GM08714 (cell line): Measurements from ENCODE around the gene ZRANB3.
"Not testable (repeated sequence)": the region's sequence is repeated elsewhere in the genome, so short reads cannot be mapped to it uniquely, and the experiment has no call there.

Experiments used
- H3K4me3 ChIP-seq: fragments of 200-500 bp; sonication (Bioruptor generic); 2 replicates; pipeline ENCODE4 v1.5.1; 2014; ENCODE audit warnings: mild to moderate bottlenecking, low read length, inconsistent platforms
- ZNF274 ChIP-seq: IDR thresholded peaks from 2 replicates; pipeline ENCODE4 v1.6.1; 2012; ENCODE audit warnings: mild to moderate bottlenecking, low read depth, low read length

The ZRANB3 gene

DNA sequence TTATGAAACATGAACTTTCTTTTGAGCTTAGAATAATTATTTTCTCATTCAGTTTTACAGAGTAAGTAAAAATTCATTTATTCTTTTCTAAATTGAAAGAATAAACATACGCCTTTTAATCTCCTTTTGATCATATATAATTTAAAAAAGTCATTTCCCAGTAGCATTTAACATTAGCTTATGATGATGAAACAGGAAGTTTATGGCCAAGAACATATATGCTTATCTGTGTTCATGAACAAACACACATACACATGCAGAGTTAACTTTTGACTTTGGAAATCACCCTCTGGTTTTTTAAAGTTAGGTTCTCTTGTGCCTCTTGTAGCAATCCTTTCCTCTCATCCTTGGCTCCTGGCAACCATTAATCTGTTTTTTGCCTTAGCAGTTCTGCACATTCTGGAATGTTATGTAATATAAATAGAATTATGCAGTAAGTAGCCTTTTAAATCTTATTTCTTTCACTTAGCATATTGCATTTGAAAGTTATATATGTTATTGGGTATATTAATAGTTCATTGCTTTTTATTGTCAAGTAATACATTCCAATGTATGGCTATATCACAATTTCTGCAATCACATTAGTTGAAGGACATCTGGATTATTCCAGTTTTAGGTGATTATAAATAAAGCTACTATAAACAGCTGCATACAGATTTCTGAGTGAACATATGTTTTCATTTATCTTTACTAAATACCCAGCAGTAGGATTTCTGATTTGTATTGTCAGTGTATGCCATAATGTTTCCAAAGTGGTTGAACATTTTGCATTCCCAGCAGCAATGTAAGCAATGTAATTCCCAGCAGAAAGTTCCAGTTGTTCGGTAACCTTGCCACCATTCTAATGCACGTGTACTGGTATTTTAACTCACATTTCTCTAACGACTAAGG lies 210.3 kb downstream of the ZRANB3 start:
- no peak for TF ChIP-seq ZNF274
- H3K4me3 ChIP-seq = no peak overlapping the region

DNA sequence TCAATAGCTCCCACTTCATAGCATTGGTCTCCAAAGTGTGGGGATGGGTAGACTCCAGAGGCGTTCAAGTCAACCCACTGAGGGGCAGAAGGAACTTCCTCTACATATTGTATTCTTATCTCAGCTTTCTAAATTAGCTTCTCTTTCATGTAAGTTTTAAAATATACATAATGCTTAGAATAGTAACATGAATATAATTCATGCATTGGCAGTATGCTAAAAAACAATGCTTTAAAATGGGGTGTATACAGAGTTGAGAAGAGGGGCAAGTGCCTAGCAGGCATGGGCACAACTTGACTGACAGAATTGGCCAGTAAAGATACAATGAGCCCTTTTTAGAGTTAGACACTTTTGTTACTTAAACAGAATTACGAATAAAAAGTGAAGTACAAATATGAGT lies 212.2 kb downstream of the ZRANB3 start:
- TF ChIP-seq ZNF274 = no peak
- H3K4me3 ChIP-seq = no peak overlapping the region

DNA sequence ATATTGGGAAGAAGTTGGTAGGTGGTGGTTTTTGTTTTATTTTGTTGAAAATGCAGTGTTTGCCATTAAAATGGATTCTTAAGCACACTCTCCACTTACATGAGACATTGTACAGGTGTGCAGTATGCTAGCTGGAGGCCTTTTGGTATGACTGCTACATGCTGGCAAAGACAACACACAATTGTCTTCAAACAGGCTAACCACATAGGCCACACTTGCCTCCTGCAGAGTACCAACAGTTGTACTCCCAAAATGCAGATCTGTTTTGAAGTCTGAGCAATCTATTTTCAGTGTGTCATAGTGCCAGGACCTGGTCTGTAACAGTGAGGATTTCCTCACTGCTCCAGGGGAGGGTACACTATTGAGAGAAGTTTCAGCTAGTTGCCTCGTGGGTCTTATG lies 213.6 kb downstream of the ZRANB3 start:
- no peak overlapping the region for H3K4me3 ChIP-seq
- TF ChIP-seq ZNF274 = no peak

DNA sequence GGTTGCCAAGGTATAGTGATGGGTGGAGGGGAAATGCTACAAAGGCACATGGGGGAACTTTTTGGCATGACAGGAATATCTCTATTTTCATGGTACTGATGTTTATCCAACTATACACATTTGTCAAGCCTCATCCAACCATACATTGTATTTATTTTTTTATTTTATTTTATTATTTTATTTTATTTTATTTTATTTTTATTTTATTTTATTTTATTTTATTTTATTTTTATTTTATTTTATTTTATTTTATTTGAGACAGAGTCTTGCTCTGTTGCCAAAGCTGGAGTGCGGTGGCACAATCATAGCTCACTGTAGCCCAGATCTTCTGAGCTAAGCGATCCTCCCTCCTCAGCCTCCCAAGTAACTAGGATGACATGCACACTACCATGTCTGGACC lies 219.1 kb downstream of the ZRANB3 start:
- H3K4me3 ChIP-seq = no peak overlapping the region
- no peak for TF ChIP-seq ZNF274

DNA sequence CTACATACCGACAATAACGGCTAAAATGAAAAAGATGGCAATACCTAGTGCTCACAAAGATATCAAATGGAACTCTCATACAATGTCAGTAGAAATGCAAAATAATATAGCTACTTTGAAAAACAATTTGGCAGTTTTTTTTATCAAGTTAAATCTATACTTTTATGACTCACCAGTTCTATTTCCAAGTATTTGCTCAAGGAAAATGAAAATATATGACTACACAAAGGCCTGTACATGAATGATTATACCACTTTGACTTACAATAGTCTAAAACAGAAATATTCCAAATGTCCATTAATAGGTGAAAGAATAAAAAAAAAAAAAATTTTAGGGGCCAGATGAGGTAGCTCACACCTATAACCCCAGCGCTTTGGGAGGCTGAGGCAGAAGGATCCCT lies 219.8 kb downstream of the ZRANB3 start:
- TF ChIP-seq ZNF274 = no peak

DNA sequence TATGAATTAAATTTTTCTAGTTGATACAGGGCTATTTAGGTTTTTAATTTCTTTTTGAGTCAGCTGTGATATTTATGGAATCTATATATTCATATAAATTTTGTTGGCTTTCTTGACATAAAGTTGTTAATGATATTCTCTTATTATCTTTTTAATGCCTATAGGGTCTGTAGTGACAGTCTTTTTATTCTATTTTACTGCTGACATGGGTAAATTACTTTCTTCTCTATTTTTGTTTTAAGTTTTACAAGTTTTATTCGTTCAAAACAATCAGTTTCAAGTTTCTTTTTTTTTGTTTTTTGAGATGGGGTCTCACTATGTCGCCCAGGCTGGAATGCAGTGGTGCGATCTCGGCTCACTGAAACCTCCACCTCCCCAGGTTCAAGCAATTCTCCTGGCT lies 226.3 kb downstream of the ZRANB3 start:
- H3K4me3 ChIP-seq = no peak overlapping the region
- TF ChIP-seq ZNF274 = no peak

More for the DNA sequence above, 219.8 kb downstream of the ZRANB3 start:
- H3K4me3 ChIP-seq = no peak overlapping the region

DNA sequence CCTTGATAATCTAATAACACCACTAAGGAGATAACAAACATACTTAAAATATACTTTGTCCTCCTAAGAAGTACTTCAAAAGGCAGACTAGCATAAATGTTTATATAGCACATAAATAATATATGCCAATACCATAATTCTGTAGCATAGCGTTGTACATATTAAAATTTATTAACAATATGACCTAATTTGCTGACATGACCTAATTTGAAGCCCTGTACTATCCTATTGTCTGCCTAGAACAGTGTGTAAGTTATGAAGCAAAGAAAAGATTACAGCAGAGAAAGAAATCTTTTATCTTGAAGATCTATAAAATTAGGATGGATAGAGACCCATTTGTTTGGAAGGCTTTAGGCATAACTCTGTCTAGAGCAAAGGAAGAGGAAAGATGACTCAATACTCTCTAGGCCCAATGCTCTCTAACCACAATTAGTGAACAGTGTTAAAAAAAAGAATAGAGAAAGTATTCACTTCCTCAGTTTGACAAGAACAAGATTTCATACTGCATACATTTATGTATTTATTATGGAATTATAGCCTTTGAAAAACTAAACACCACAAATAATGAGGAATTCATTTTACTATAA lies 231.3 kb downstream of the ZRANB3 start:
- H3K4me3 ChIP-seq = no peak overlapping the region
- no peak for TF ChIP-seq ZNF274

DNA sequence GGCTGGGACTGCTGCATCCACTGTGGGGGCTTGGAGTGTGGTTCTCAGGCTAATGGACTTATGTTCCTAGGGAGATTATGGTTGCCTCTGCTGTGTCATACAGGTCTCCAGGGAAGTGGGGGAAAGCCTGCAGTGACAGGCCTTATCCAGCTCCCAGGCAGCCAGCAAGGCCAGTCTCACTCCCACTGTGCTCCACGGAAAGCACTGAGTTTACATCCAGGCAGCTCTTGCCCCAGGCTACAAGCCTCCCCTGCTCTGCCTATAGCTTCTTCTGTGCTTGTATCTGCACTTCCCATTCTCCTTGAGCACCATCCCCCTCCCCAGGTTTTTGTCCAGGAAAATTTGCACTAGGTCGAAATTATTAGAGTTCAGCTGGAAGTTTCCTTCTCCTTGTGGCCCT lies 231.9 kb downstream of the ZRANB3 start:
- no peak for TF ChIP-seq ZNF274
- no peak overlapping the region for H3K4me3 ChIP-seq

DNA sequence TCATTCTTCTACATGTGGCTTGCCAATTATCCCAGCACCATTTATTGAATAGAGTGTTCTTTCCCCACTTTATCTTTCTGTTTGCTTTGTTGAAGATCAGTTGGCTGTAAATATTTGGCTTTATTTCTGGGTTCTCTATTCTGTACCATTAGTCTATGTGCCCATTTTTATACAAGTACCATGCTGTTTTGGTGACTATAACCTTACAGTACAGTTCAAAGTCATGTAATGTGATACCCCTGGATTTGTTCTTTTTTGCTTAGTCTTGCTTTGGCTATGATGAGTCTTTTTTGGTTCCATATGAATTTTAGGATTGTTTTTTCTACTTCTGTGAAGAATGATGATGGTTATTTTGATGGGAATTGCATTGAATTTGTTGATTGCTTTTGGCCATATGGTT lies 243.9 kb downstream of the ZRANB3 start:
- not testable (repeated sequence) for H3K4me3 ChIP-seq

DNA sequence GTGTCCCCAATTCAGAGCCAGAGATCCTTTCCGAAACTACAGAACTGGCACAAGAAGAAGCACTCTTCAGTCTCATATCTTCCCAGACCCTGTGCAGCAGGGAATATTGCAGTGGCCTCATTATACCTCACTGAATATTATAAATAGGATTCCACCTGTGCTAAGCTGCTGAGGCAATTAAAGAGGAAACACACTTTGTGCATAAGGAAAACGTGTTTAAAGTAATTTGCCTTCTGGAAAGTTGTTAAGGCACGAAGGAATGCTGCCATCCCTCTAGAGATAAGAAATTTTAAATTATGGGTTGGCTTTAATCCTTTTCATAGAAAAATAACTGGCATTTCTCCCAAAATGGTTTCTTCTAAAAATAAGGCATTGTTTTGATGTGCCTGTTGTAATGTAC lies 245.6 kb downstream of the ZRANB3 start:
- H3K4me3 ChIP-seq = no peak overlapping the region
- no peak for TF ChIP-seq ZNF274

DNA sequence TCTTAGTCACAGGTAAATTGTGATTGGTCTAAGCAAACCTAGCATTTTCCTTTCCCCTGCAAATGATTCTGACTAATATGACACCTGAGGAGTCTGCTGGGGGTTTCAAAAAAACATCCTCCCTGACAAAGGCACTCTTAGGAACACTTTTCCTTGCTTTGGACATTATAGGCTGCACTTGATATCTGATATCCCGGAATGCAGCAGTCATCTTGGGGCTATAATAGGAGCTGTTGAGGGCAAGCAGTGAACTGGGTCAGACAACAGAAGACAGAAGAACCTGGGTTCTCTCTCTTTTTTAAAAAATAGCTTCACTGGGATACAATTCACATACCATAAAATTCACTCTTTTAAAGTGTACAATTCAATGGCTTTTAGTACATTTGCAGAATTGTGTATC lies 249.6 kb downstream of the ZRANB3 start:
- TF ChIP-seq ZNF274 = no peak
- H3K4me3 ChIP-seq = no peak overlapping the region

DNA sequence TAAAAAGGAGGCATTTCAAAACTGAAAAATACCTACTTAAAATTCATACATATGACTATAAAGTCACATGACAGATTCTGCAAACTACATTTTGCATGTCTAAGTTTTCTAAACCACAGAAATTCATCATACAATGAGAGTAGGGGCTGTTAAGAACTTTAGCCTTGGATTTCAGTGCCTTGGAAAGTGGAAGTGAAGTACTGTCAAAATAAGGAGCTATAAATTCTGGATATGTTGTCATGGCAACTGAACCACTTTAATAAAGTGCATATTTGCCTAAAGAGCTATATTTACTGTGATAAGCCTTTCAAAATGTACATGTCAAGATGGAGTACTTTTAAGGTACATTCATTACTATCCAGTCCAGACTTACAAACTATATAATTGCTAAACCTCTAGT lies 251.8 kb downstream of the ZRANB3 start:
- TF ChIP-seq ZNF274 = no peak
- H3K4me3 ChIP-seq = no peak overlapping the region

DNA sequence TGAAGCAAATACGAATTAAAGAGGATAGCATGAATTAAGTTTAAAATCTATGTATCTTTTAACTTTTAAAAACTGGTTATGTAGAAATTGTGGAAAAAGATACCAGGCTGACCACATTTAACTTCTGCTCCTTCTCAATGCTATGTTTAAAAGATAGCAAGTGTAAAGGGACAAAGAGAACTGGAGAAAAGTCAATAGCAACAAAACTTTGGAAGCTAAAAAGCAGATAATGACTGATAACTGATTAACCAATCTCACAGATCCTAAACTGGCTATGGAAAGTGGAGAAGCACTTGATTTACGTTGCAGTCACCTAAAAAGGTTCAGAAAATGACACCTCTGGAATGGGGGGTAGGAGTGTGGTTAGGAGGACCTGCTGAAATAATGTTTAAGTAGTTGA lies 254.5 kb downstream of the ZRANB3 start:
- TF ChIP-seq ZNF274 = no peak
- no peak overlapping the region for H3K4me3 ChIP-seq

DNA sequence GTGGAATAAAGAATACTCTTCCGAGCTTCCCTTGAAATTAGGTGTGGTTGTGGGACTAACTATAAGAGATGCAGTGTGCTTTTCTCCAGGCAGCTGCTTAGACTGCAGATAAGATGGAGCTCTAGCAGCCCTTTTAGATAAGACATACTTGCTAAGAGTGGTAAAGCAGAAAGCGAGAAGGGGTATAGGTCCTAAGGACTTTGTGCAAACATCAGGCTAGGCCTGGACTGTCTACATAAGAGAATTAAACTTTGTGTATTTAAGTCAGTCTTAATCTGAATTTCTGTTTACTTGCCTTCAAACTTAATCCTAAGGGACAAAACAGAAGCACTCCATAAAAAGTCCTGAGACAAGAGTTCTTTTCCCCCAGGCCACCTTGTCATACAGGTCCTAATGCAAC lies 260.0 kb downstream of the ZRANB3 start:
- TF ChIP-seq ZNF274 = no peak
- no peak overlapping the region for H3K4me3 ChIP-seq

DNA sequence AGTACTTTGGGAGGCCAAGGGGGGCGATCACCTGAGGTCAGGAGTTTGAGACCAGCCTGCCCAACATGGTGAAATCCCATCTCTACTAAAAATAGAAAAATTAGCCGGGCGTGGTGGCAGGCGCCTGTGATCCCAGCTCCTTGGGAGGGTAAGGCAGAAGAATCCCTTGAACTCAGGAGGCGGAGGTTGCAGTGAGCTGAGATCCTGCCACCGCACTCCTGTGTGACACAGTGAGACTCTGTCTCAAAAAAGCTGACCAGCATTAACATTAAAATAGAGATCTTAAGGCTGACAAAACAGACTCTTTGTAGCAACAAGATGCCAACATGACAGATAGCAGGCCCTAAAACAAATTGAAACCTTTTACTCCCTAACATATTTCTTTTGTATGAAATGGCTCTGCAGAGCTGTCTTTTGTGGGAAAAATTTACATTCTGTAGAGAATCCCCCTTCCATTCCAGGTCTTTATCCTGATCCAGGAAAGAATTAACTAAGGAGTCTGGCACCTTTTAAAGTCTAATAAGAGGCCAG lies 265.0 kb downstream of the ZRANB3 start:
- no peak overlapping the region for H3K4me3 ChIP-seq
- TF ChIP-seq ZNF274 = no peak
